SK-N-SH (cell line): ENCODE data around the gene CRTC1. TPM values are rescaled to one million over a fixed set of nuclear protein-coding genes. Genes with fewer than 3 reads are reported as not detected.

ENCODE experiments used
- CTCF ChIA-PET: fragments of 300-600, 350-600 bp; formaldehyde crosslinking; extraction: SDS; loops from one replicate; lab custom pipeline; 2021; lab: Yijun Ruan, JAX
- POLR2A ChIA-PET: fragments of 350-600 bp; sonication (Branson Sonifier 250); formaldehyde crosslinking; extraction: SDS; loops from one replicate; lab custom pipeline; 2020; ENCODE audit warnings: antibody characterized with exemption, inconsistent platforms; lab: Yijun Ruan, JAX
- DNase-seq: peaks from one replicate; pipeline ENCODE4 v3.0.0; 2012
- H2AFZ ChIP-seq: fragments of 200-600 bp; sonication (generic); 2 replicates; pipeline ENCODE4 v1.8.1; 2016; ENCODE audit warnings: antibody characterized with exemption, mild to moderate bottlenecking, low read depth
- H3F3A ChIP-seq: fragments of 200-600 bp; sonication (generic); replicated peaks from 2 replicates; pipeline ENCODE3; 2016; ENCODE audit warnings: antibody characterized with exemption, mild to moderate bottlenecking; ENCODE audit not compliant: insufficient read depth
- H3K27ac ChIP-seq, 2 experiments: fragments of 200-500 bp in 1 of 2; fragments of 200-600 bp in 1 of 2; sonication (Bioruptor generic) in 1 of 2; sonication (generic), shearing (Covaris generic) in 1 of 2; 2 replicates each; pipeline versions ENCODE4 v1.5.1 to v1.6.1; 2014 to 2016; ENCODE audit warnings: low read depth in 2 of 2, inconsistent platforms in 1 of 2, low read length in 1 of 2, mild to moderate bottlenecking in 1 of 2, mixed read lengths in 1 of 2
- H3K27me3 ChIP-seq: fragments of 200-600 bp; sonication (generic), shearing (Covaris generic); 2 replicates; pipeline ENCODE4 v1.6.1; 2016; ENCODE audit warnings: mixed run types; ENCODE audit not compliant: insufficient read depth
- H3K36me3 ChIP-seq, 2 experiments: fragments of 200-500 bp in 1 of 2; fragments of 200-600 bp in 1 of 2; sonication (Bioruptor generic) in 1 of 2; sonication (generic) in 1 of 2; replicated peaks in 1 of 2; 2 replicates each; pipeline versions ENCODE3 to v1.5.1; 2014 to 2016; ENCODE audit warnings: low read length in 1 of 2, mild to moderate bottlenecking in 1 of 2; ENCODE audit not compliant: insufficient read depth in 2 of 2, control insufficient read depth in 1 of 2
- H3K4me1 ChIP-seq, 2 experiments: fragments of 200-500 bp in 1 of 2; fragments of 200-600 bp in 1 of 2; sonication (Bioruptor generic) in 1 of 2; sonication (generic), shearing (Covaris generic) in 1 of 2; 2 replicates each; pipeline versions ENCODE4 v1.5.1 to v1.6.1; 2014 to 2016; ENCODE audit warnings: low read depth in 1 of 2, low read length in 1 of 2, mixed run types in 1 of 2; ENCODE audit not compliant: insufficient read depth in 2 of 2, control insufficient read depth in 1 of 2
- H3K4me2 ChIP-seq: fragments of 200-600 bp; sonication (generic), shearing (Covaris generic); 2 replicates; pipeline ENCODE4 v1.6.1; 2017; ENCODE audit warnings: mixed run types
- H3K4me3 ChIP-seq, 2 experiments: fragments of 200-500 bp in 1 of 2; fragments of 200-600 bp in 1 of 2; sonication (Bioruptor generic) in 1 of 2; sonication (generic), shearing (Covaris generic) in 1 of 2; 2 replicates each; pipeline versions ENCODE4 v1.5.1 to v1.8.1; 2014 to 2016; ENCODE audit warnings: low read depth in 2 of 2, inconsistent platforms in 1 of 2, low read length in 1 of 2, mild to moderate bottlenecking in 1 of 2, mixed read lengths in 1 of 2, moderate library complexity in 1 of 2
- H3K79me2 ChIP-seq: fragments of 200-600 bp; sonication (generic); 2 replicates; pipeline ENCODE4 v1.8.1; 2017; ENCODE audit warnings: mild to moderate bottlenecking; ENCODE audit not compliant: insufficient read depth
- H3K9ac ChIP-seq: fragments of 200-600 bp; sonication (generic); 2 replicates; pipeline ENCODE4 v1.6.1; 2017; ENCODE audit warnings: mixed run types
- H3K9me2 ChIP-seq: fragments of 200-600 bp; sonication (generic); 2 replicates; pipeline ENCODE4 v1.6.1; 2017; ENCODE audit warnings: mixed run types
- H3K9me3 ChIP-seq: fragments of 200-600 bp; sonication (generic); 2 replicates; pipeline ENCODE4 v1.6.1; 2017; ENCODE audit warnings: mixed run types, mild to moderate bottlenecking, moderate library complexity
- H4K20me1 ChIP-seq: fragments of 200-600 bp; sonication (generic); 2 replicates; pipeline ENCODE4 v1.6.1; 2017; ENCODE audit warnings: mild to moderate bottlenecking, mixed run types; ENCODE audit not compliant: insufficient read depth
- CHD2 ChIP-seq: fragments of 150-350 bp; IDR thresholded peaks from 2 replicates; pipeline ENCODE4 v1.6.1; 2018; ENCODE audit warnings: low read length; ENCODE audit not compliant: partially characterized antibody
- EP300 ChIP-seq, 2 experiments: IDR thresholded peaks; 2 replicates each; pipeline versions ENCODE4 v1.4.0 to v1.6.1; 2012; ENCODE audit warnings: borderline replicate concordance in 1 of 2, low read depth in 1 of 2, low read length in 1 of 2
- FOSL2 ChIP-seq: IDR thresholded peaks from 2 replicates; pipeline ENCODE4 v1.4.0; 2012; ENCODE audit warnings: low read depth, mild to moderate bottlenecking, moderate library complexity, borderline replicate concordance
- FOXJ3 ChIP-seq: sonication (generic); formaldehyde crosslinking; IDR thresholded peaks from 2 replicates; pipeline ENCODE4 v1.5.1; 2020; ENCODE audit warnings: mild to moderate bottlenecking, missing genetic modification reagents
- FOXM1 ChIP-seq: IDR thresholded peaks from 2 replicates; pipeline ENCODE4 v1.4.0; 2012; ENCODE audit warnings: low read depth, mild to moderate bottlenecking
- MEF2A ChIP-seq: IDR thresholded peaks from 2 replicates; pipeline ENCODE4 v1.4.0; 2012; ENCODE audit warnings: low read depth, borderline replicate concordance
- MXI1 ChIP-seq: IDR thresholded peaks from 2 replicates; pipeline ENCODE4 v1.6.1; 2012; ENCODE audit warnings: mild to moderate bottlenecking, low read depth, low read length, improper control_type of control experiment
- TAF1 ChIP-seq: IDR thresholded peaks from 2 replicates; pipeline ENCODE4 v1.6.1; 2012; ENCODE audit warnings: low read depth, mild to moderate bottlenecking, low read length, moderate library complexity, borderline replicate concordance
- TEAD4 ChIP-seq: IDR thresholded peaks from 2 replicates; pipeline ENCODE4 v1.4.0; 2012; ENCODE audit warnings: mild to moderate bottlenecking, borderline replicate concordance; ENCODE audit not compliant: insufficient read depth
- WGBS: methylation state at CpG from one replicate; pipeline ENCODE4 v1.1.6; 2017; ENCODE audit warnings: low lambda C conversion rate; 5-methylcytosine and 5-hydroxymethylcytosine counted together
- polyA plus RNA-seq, 3 experiments: library from polyadenylated mRNA; depleted of rRNA; stranded (reverse); fragments of >200 nt; gene quantifications; 2 replicates each; pipeline ENCODE4 v1.2.3, GENCODE V29; 2012
- TF ChIP-seq, protein P1 (sequence below): IDR thresholded peaks from 2 replicates; pipeline ENCODE4 v1.4.0; 2012; ENCODE audit warnings: low read depth

The CRTC1 gene
- polyA plus RNA-seq, 1 of the 3 experiments (the other 2 are of a cell fraction) = 5.0 TPM

GRCh38 chr19:18736415-18737336 lies 53.2 kb downstream of the CRTC1 start:
- ChIA-PET POLR2A (no interaction called here), CTCF (interaction anchor here (0.6 to 1.9 kb wide), 3 partner anchors 8 to 142 kb away, joined by 3 to 5 read pairs (median 3); no protein-coding TSS in a partner anchor)
- Histone ChIP-seq H3K4me1 (peaks cover 0 to 67% of the 10 kb centered on the region in 2 experiments; a peak in 2 of 4 replicates), H3K27me3 (no peaks in the 10 kb centered on the region), H3K9ac (no peak overlapping the region), H3K4me3 (no peak overlapping the region), H3F3A (no peaks in the 10 kb centered on the region), H3K27ac (peak overlapping the region in 1 of 2 experiments; percentile 39; a peak in 1 of 4 replicates), H3K9me3 (no peaks in the 10 kb centered on the region), H3K79me2 (no peaks in the 10 kb centered on the region), H3K36me3 (no peaks in the 10 kb centered on the region), H3K4me2 (no peak overlapping the region), H2AFZ (no peak overlapping the region), H4K20me1 (peaks cover 2% of the 10 kb centered on the region; the same call in 1 of the 2 replicates), H3K9me2 (no peaks in the 10 kb centered on the region)
- 95% methylated on average over 16 of the region's 27 CpGs for WGBS
- TF ChIP-seq FOXJ3 (CRISPR knock-in tag) = 0 out of 2 replicates have a peak, but pooled peaks have one; percentile 35
- no peak for TF ChIP-seq MEF2A
- 0 out of 4 replicates have a peak, but pooled peaks of 1 of the 2 experiments have one; percentile 8 for TF ChIP-seq EP300 (IDR thresholded peaks at IDR 0.05; ENCODE audit: borderline replicate concordance in 1 of 2, low read depth in 1 of 2, low read length in 1 of 2)
- peak; percentile 42; the same call in 1 of the 2 replicates for TF ChIP-seq MXI1
- peak; percentile 81 for DNase-seq

DNA sequence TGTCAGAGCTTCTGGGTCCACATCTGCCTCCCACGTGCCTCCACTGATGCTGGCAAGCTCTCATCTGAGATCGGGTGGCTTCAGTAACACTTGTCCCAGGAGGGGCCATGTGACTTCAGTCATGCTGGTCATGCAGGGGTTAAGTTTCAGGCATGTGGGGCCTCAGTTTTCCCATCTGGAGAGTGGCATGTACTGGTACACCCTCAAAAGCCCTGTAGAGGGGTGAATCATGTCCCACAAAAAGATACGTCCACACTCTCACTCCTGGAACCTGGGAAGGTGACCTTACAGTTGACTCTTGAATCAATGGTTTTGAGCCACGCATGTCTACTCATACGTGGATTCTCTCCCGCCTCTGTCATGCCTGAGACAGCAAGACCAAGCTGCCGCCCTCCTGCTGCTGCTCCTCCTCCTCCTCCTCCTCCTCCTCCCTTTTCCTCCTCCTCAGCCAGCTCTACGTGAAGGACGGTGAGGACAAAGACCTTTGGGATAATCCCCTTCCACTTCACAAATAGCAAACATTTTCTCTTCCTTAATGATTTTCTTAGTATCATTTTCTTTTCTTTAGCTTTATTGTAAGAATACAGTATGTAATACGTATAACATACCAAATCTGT lies 54.0 kb downstream of the CRTC1 start:
- H3K9me3 ChIP-seq = no peaks in the 10 kb centered on the region
- peaks cover 2% of the 10 kb centered on the region; the same call in 1 of the 2 replicates for H4K20me1 ChIP-seq
- H3K9ac ChIP-seq = no peak overlapping the region
- no peak overlapping the region; a peak in 1 of 4 replicates for H3K27ac ChIP-seq
- H3K36me3 ChIP-seq = no peaks in the 10 kb centered on the region
- H3K4me3 ChIP-seq = no peak overlapping the region
- ChIA-PET CTCF (interaction anchor here (0.6 to 1.9 kb wide), 3 partner anchors 9 to 143 kb away, joined by 3 to 5 read pairs (median 3); no protein-coding TSS in a partner anchor), POLR2A (no interaction called here)
- DNase-seq = no peak
- WGBS = 90% methylated on average over 8 of the region's 10 CpGs
- H3K9me2 ChIP-seq = no peaks in the 10 kb centered on the region
- H3K79me2 ChIP-seq = no peaks in the 10 kb centered on the region
- no peaks in the 10 kb centered on the region for H3F3A ChIP-seq
- peaks cover 0 to 67% of the 10 kb centered on the region in 2 experiments; a peak in 1 of 4 replicates for H3K4me1 ChIP-seq
- H3K4me2 ChIP-seq = no peak overlapping the region
- no peak for TF ChIP-seq TEAD4
- TF ChIP-seq FOSL2 = no peak
- TF ChIP-seq, protein P1, sequence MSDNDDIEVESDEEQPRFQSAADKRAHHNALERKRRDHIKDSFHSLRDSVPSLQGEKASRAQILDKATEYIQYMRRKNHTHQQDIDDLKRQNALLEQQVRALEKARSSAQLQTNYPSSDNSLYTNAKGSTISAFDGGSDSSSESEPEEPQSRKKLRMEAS = no peak
- TF ChIP-seq TAF1 = no peak
- no peak for TF ChIP-seq CHD2
- no peak for TF ChIP-seq FOXM1
- H2AFZ ChIP-seq = no peak overlapping the region
- no peaks in the 10 kb centered on the region for H3K27me3 ChIP-seq
